ENCODE measurements around the gene BARHL2. TPM values are rescaled to one million over a fixed set of nuclear protein-coding genes. Genes with fewer than 3 reads are reported as not detected.

BARHL2 gene
- total and polyA plus RNA-seq, 2 experiments from 2014 or later: not detected

DNA sequence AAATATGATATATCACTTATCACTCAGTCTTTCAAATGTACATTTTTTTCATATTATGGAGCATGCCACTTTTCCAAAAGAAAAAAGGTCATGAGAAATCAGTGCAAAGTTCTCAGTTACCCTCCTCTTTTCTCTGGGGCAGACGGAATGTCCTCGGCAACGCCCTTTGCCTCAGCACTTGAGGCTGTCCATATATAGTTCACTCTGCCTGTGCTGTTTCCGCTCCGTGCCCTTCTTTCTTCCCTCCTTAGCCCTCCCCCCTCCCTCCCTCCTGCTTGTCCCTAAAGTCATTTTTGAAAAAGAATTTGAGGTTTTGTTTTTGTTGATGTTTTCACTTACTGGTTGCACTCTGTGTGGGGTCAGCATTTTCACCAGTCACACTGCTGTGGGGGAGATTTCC lies 5.4 kb downstream of the BARHL2 start:
- H3K9me2 ChIP-seq (replicated peaks; ENCODE audit: insufficient read depth): no peaks in the 10 kb centered on the region
- H3K4me1 ChIP-seq (ENCODE audit: insufficient read depth): peaks cover 3% of the 10 kb centered on the region
- no peak overlapping the region for H3K4me2 ChIP-seq
- no peaks in the 10 kb centered on the region for H3K79me2 ChIP-seq
- H3K4me3 ChIP-seq: no peak overlapping the region
- no peaks in the 10 kb centered on the region for H4K20me1 ChIP-seq (ENCODE audit: insufficient read depth, poor library complexity, severe bottlenecking)
- no peak overlapping the region for H2AFZ ChIP-seq
- TF ChIP-seq EZH2 (IDR thresholded peaks at IDR 0.05; ENCODE audit: borderline replicate concordance) (no peak), CTCF (IDR thresholded peaks at IDR 0.05; ENCODE audit: poor library complexity) (no peak), EZH2phosphoT487 (IDR thresholded peaks at IDR 0.05; ENCODE audit: low read depth, severe bottlenecking, unreplicated experiment) (no peak)
- H3K27ac ChIP-seq: no peak overlapping the region
- H3K36me3 ChIP-seq (replicated peaks; ENCODE audit: insufficient read depth, low read depth): no peaks in the 10 kb centered on the region
- peaks cover 97% of the 10 kb centered on the region for H3K27me3 ChIP-seq
- H3K9me3 ChIP-seq (ENCODE audit: low read depth): no peaks in the 10 kb centered on the region
- WGBS (ENCODE audit: low lambda C conversion rate, missing lambda C conversion rate): 12% methylated on average over 4 of the region's 5 CpGs
- no peak for DNase-seq (ENCODE audit: low spot score)

DNA sequence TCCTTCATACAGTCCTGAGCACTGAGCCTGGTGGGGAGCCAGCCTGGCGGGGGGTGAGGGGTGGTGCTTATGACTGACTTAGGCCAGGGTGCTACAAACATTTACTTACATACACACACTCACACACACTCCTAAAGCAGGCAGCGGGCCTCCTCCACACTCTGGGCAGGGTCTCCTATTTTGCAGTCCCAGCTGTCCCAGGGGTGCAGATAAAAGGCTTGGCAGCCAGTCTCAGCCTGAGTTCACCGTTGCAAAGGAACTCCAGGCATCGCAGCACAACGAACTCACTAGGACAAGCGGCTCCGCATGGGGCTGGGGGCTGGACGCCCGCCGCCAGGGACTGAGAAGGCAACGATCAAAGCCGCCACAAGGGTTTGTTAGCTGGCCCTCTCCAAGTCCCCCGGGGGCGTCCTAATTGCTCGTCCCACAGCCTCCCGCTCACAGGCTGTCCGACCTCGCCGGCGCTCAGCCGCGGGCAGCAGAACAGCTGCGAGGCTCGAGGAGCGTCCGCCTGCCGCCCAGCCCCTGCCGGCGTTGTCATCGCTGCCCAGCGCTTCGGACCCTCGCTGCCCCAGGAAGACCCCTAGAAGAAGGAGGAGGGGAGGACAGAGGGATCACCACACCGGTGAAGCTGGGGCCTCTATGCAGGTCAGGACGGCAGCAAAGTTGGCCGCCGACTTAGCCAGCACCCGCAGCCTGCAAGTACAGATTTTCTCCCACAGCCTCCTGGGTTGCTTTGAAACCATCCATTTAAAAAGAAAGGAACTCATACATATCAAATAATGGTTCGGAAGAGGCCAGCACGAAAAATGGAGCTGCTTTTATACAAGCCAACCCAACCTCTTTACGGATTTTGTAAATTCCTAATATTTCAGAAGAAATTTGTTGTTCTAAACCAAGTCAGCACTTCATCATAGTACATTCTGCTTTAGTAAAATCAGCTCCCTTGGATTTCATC lies 6.2 kb downstream of the BARHL2 start:
- Histone ChIP-seq H3K27ac (no peak overlapping the region), H4K20me1 (ENCODE audit: insufficient read depth, poor library complexity, severe bottlenecking) (no peaks in the 10 kb centered on the region), H3K4me3 (no peak overlapping the region), H3K27me3 (peaks cover 97% of the 10 kb centered on the region), H3K79me2 (no peaks in the 10 kb centered on the region), H3K36me3 (replicated peaks; ENCODE audit: insufficient read depth, low read depth) (no peaks in the 10 kb centered on the region), H3K9me3 (ENCODE audit: low read depth) (no peaks in the 10 kb centered on the region), H3K9me2 (replicated peaks; ENCODE audit: insufficient read depth) (no peaks in the 10 kb centered on the region), H3K4me1 (ENCODE audit: insufficient read depth) (peaks cover 9% of the 10 kb centered on the region), H2AFZ (no peak overlapping the region), H3K4me2 (no peak overlapping the region)
- DNase-seq (ENCODE audit: low spot score): no peak
- 2% methylated on average over 40 of the region's 41 CpGs for WGBS (ENCODE audit: low lambda C conversion rate, missing lambda C conversion rate)
- TF ChIP-seq CTCF (IDR thresholded peaks at IDR 0.05; ENCODE audit: poor library complexity): no peak
- peak; percentile 97 for TF ChIP-seq EZH2 (IDR thresholded peaks at IDR 0.05; ENCODE audit: borderline replicate concordance)
- peak; percentile 35 for TF ChIP-seq EZH2phosphoT487 (IDR thresholded peaks at IDR 0.05; ENCODE audit: low read depth, severe bottlenecking, unreplicated experiment)

DNA sequence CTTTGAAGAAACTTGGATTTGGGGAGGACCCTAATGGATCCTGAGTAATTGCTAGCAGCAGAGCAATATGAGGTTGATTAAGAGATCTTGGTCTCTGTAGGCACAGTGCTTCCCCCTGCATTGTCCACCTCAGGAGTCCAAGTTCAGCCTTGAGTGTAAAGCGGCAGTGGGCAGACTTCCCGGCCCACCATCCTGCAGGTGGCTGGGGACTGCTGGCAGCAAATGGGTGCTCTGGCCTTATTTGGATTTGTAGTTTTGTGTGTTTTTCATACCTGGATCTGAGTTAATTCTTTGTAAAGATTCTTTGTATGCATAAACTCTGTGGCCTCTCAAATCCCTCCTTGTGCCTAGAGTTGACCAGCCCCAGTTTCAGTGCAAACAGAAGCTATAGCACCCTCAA lies 7.6 kb downstream of the BARHL2 start:
- H3K4me3 ChIP-seq: no peak overlapping the region
- no peaks in the 10 kb centered on the region for H3K9me2 ChIP-seq (replicated peaks; ENCODE audit: insufficient read depth)
- H3K27me3 ChIP-seq: peaks cover 97% of the 10 kb centered on the region
- no peak overlapping the region for H3K4me2 ChIP-seq
- H4K20me1 ChIP-seq (ENCODE audit: insufficient read depth, poor library complexity, severe bottlenecking): no peaks in the 10 kb centered on the region
- TF ChIP-seq EZH2 (IDR thresholded peaks at IDR 0.05; ENCODE audit: borderline replicate concordance) (no peak), CTCF (IDR thresholded peaks at IDR 0.05; ENCODE audit: poor library complexity) (no peak), EZH2phosphoT487 (IDR thresholded peaks at IDR 0.05; ENCODE audit: low read depth, severe bottlenecking, unreplicated experiment) (no peak)
- no peaks in the 10 kb centered on the region for H3K9me3 ChIP-seq (ENCODE audit: low read depth)
- 71% methylated on average over 2 of the region's 2 CpGs for WGBS (ENCODE audit: low lambda C conversion rate, missing lambda C conversion rate)
- H3K79me2 ChIP-seq: no peaks in the 10 kb centered on the region
- no peaks in the 10 kb centered on the region for H3K36me3 ChIP-seq (replicated peaks; ENCODE audit: insufficient read depth, low read depth)
- H3K4me1 ChIP-seq (ENCODE audit: insufficient read depth): peaks cover 9% of the 10 kb centered on the region
- no peak for DNase-seq (ENCODE audit: low spot score)
- H2AFZ ChIP-seq: no peak overlapping the region
- H3K27ac ChIP-seq: no peak overlapping the region

Measured in hepatocyte (in vitro differentiated cells).